HCT116 (cell line): ENCODE measurements around the gene ROBO1.
A peak's percentile ranks its signal among the peaks of the same experiment; 100 is the strongest.

Experiments
- CTCF ChIP-seq, 3 experiments: fragments of 200-600 bp in 1 of 3; sonication (generic) in 1 of 3; IDR thresholded peaks in 2 of 3; conservative IDR thresholded peaks in 1 of 3; 2 replicates each; pipeline ENCODE4 v1.5.1; 2012 to 2017; ENCODE audit warnings: low read depth in 2 of 3, low read length in 2 of 3, antibody characterized with exemption in 1 of 3, borderline replicate concordance in 1 of 3, control low read depth in 1 of 3, mild to moderate bottlenecking in 1 of 3, mixed read lengths in 1 of 3, mixed run types in 1 of 3, moderate library complexity in 1 of 3; ENCODE audit not compliant: insufficient read depth in 1 of 3
- EZH2 ChIP-seq: fragments of 200-600 bp; sonication (generic); IDR thresholded peaks from 2 replicates; pipeline ENCODE4 v1.6.1; 2017; ENCODE audit warnings: antibody characterized with exemption, mixed run types
- EZH2phosphoT487 ChIP-seq: fragments of 200-600 bp; IDR thresholded peaks from 2 replicates; pipeline ENCODE4 v1.6.1; 2018; ENCODE audit warnings: antibody characterized with exemption, borderline replicate concordance
- FOSL1 ChIP-seq: IDR thresholded peaks from 2 replicates; pipeline ENCODE4 v1.6.1; 2012; ENCODE audit warnings: low read depth
- POLR2A ChIP-seq: IDR thresholded peaks from 2 replicates; pipeline ENCODE4 v1.7.0; 2011; ENCODE audit warnings: borderline replicate concordance; ENCODE audit not compliant: insufficient read depth, insufficient read length; ENCODE audit errors: extremely low read depth
- SIN3A ChIP-seq: IDR thresholded peaks from 2 replicates; pipeline ENCODE4 v1.6.1; 2012; ENCODE audit warnings: low read depth
- SP1 ChIP-seq: IDR thresholded peaks from 2 replicates; pipeline ENCODE4 v1.6.1; 2012; ENCODE audit warnings: low read depth
- YY1 ChIP-seq: IDR thresholded peaks from 2 replicates; pipeline ENCODE4 v1.6.1; 2011; ENCODE audit warnings: low read length, low read depth, moderate library complexity, mild to moderate bottlenecking; ENCODE audit not compliant: insufficient replicate concordance; ENCODE audit errors: extremely low read depth
- ZBTB33 ChIP-seq: IDR thresholded peaks from 2 replicates; pipeline ENCODE4 v1.6.1; 2011; ENCODE audit warnings: mild to moderate bottlenecking, low read length, moderate library complexity; ENCODE audit not compliant: insufficient replicate concordance; ENCODE audit errors: extremely low read depth

DNA sequence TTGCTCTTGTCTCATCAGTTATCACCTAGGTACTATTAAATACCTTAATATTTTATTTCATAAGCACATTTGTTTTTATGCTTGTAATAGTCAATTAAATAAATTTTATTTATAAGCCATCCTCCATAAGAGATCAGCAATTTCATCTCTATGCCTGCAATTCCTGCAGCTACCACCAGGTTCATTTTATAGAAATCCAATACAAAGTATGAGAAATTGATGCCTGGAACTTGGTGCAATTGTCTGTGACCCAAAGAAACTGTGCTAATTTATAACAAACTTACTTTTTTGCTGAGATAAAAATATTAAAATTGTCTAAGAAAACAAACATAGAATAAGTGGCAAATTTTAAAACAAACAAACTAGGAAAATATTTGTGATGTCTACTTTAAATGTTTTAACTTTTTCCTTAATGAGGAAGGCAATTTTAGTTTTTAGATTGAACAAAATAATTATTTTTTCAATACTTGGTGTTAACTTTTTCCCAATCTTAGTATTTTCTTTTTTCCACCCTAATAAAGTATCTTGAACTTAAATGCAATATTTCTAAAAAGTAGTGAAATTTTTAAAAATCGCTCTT is 1026.6 kb downstream of the ROBO1 start:
- TF ChIP-seq EZH2phosphoT487 (no peak), POLR2A (no peak), YY1 (no peak), CTCF (IDR thresholded peaks at IDR 0.05 in 2 of 3, conservative IDR thresholded peaks at IDR 0.05 in 1 of 3; ENCODE audit: borderline replicate concordance in 1 of 3, insufficient read depth in 1 of 3, low read depth in 2 of 3, low read length in 2 of 3) (peak in 2 of 3 experiments; percentile 45 to 52; a peak in 4 of 6 replicates), EZH2 (no peak), SIN3A (no peak), FOSL1 (no peak), ZBTB33 (no peak), SP1 (no peak)
